Kidney (tissue), 14 donors: ENCODE data around the gene LEMD1. TPM values are rescaled to one million over a fixed set of nuclear protein-coding genes. Genes with fewer than 3 reads are reported as not detected.
"Not testable (repeated sequence)": the region's sequence is repeated elsewhere in the genome, so short reads cannot be mapped to it uniquely, and the experiment has no call there.

Experiments
- DNase-seq, 5 donors: peaks; one replicate each; pipeline ENCODE4 v3.0.0-alpha.2; 2013 to 2020
- FAIRE-seq: peaks from 2 replicates; lab custom pipeline; 2012; peaks lifted over from hg19 to GRCh38; lab: Jason Lieb, UNC
- H3K27ac ChIP-seq, 2 donors: one replicate each; pipeline ENCODE4 v1.7.0; 2013; ENCODE audit warnings: low read depth in 2 of 2, low read length in 2 of 2, inconsistent platforms in 1 of 2
- H3K27me3 ChIP-seq: one replicate; pipeline ENCODE4 v1.7.1; 2013; ENCODE audit warnings: low read length, inconsistent platforms; ENCODE audit not compliant: control insufficient read depth, insufficient read depth
- H3K36me3 ChIP-seq, 3 donors: one replicate each; pipeline versions ENCODE4 v1.7.0 to v1.7.1; 2013; ENCODE audit warnings: low read length in 3 of 3, control low read depth in 1 of 3, inconsistent platforms in 1 of 3; ENCODE audit not compliant: insufficient read depth in 3 of 3, control insufficient read depth in 2 of 3
- H3K4me1 ChIP-seq, 3 donors: one replicate each; pipeline versions ENCODE4 v1.7.0 to v1.7.1; 2013; ENCODE audit warnings: low read length in 3 of 3, inconsistent platforms in 1 of 3, low read depth in 1 of 3; ENCODE audit not compliant: control insufficient read depth in 2 of 3, insufficient read depth in 2 of 3
- H3K4me3 ChIP-seq, 3 donors: one replicate each; pipeline versions ENCODE4 v1.7.0 to v1.8.1; 2013; ENCODE audit warnings: low read length in 3 of 3, control low read depth in 1 of 3, inconsistent platforms in 1 of 3
- H3K9ac ChIP-seq, 3 donors: one replicate each; pipeline versions ENCODE4 v1.7.0 to v1.7.1; 2013; ENCODE audit warnings: low read length in 3 of 3, control low read depth in 1 of 3, inconsistent platforms in 1 of 3
- H3K9me3 ChIP-seq, 3 donors: one replicate each; pipeline versions ENCODE4 v1.7.0 to v1.7.1; 2013; ENCODE audit warnings: low read length in 3 of 3, control low read depth in 1 of 3, inconsistent platforms in 1 of 3; ENCODE audit not compliant: control insufficient read depth in 2 of 3, insufficient read depth in 1 of 3
- intact Hi-C: fragments of 100-400 bp; cut with DNase I; formaldehyde crosslinking; loops from one replicate; pipeline ENCODE4 v1.11.1; 2022
- polyA plus RNA-seq: library from polyadenylated mRNA; stranded (reverse); fragments of 350-450 nt; fragmentation: Illumina TruSeq; extraction: RNeasy Lipid Tissue Mini Kit (QIAGEN cat#74804); gene quantifications from one replicate; pipeline ENCODE4 v1.2.3, GENCODE V29; 2014; ENCODE audit warnings: low read depth, low replicate concordance; ENCODE audit not compliant: insufficient read depth
- total RNA-seq: library from RNA; stranded (reverse); fragmentation: NEBNext Ultra II Directional; extraction: Animal tissue kit (Norgen Biotek cat#: 25700); gene quantifications from one replicate; pipeline ENCODE4 v1.2.1, GENCODE V29; 2021
- TF ChIP-seq, protein P1 (sequence below): IDR thresholded peaks from 3 replicates; pipeline ENCODE4 v1.5.1; 2012; ENCODE audit warnings: mild to moderate bottlenecking, moderate library complexity, borderline replicate concordance; ENCODE audit not compliant: insufficient read depth; ENCODE audit errors: extremely low read depth
- donor health status: control.
- donor health status: control.
- donor health status: control.
- donor health status: control.
- donor health status: control.
- donor health status: DM: yes; HTN: yes; CAD: no.
- donor health status: Normal renal cell carcinoma (clear cell type).

LEMD1 gene
- total and polyA plus RNA-seq, 2 donors from 2014 or later = 6.5 TPM; not detected in 1

DNA sequence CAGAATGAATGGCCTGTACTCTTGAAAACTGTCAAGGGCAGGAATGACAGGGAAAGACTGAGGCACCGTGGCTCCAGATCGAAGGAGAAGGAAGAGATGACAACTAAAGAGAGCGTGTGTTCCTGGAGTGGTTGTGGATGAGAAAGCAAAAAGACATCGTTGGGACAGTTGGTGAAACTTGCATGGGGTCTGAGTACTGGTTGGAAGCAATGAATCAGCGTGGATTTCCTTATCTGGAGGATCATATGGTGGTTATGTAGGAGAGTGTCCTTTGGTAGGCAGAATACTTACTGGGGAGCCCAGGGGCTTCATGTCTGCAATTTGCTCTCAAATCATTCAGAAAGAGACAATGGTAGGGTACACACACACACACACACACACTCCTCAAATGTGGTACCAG lies 13.9 kb downstream of the LEMD1 start:
- Histone ChIP-seq H3K4me1 (no peaks in the 10 kb centered on the region), H3K4me3 (no peak overlapping the region), H3K27ac (no peak overlapping the region), H3K27me3 (no peaks in the 10 kb centered on the region), H3K9ac (no peak overlapping the region), H3K36me3 (no peaks in the 10 kb centered on the region), H3K9me3 (no peaks in the 10 kb centered on the region)
- TF ChIP-seq, protein P1, sequence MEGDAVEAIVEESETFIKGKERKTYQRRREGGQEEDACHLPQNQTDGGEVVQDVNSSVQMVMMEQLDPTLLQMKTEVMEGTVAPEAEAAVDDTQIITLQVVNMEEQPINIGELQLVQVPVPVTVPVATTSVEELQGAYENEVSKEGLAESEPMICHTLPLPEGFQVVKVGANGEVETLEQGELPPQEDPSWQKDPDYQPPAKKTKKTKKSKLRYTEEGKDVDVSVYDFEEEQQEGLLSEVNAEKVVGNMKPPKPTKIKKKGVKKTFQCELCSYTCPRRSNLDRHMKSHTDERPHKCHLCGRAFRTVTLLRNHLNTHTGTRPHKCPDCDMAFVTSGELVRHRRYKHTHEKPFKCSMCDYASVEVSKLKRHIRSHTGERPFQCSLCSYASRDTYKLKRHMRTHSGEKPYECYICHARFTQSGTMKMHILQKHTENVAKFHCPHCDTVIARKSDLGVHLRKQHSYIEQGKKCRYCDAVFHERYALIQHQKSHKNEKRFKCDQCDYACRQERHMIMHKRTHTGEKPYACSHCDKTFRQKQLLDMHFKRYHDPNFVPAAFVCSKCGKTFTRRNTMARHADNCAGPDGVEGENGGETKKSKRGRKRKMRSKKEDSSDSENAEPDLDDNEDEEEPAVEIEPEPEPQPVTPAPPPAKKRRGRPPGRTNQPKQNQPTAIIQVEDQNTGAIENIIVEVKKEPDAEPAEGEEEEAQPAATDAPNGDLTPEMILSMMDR = no peak
- no peak for DNase-seq
- intact Hi-C loops = no loop called here
- no peak for FAIRE-seq

DNA sequence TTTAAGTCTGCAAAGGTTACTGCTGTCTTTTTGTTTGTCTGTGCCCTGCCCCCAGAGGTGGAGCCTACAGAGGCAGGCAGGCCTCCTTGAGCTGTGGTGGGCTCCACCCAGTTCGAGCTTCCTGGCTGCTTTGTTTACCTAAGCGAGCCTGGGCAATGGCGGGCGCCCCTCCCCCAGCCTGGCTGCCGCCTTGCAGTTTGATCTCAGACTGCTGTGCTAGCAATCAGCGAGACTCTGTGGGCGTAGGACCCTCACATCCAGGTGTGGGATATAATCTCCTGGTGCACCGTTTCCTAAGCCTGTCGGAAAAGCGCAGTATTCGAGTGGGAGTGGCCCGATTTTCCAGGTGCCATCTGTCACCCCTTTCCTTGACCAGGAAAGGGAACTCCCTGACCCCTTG lies 15.6 kb downstream of the LEMD1 start:
- FAIRE-seq, intact Hi-C loops, H3K36me3 ChIP-seq, H3K9ac ChIP-seq, H3K9me3 ChIP-seq, H3K4me3 ChIP-seq, DNase-seq, H3K27me3 ChIP-seq, H3K27ac ChIP-seq, H3K4me1 ChIP-seq: not testable (repeated sequence)

DNA sequence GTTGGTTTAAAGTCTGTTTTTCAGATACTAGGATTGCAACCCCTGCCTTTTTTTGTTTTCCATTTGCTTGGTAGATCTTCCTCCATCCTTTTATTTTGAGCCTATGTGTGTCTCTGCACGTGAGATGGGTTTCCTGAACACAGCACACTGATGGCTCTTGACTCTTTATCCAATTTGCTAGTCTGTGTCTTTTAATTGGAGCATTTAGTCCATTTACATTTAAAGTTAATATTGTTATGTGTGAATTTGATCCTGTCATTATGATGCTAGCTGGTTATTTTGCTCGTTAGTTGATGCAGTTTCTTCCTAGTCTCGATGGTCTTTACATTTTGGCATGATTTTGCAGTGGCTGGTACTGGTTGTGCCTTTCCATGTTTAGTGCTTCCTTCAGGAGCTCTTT lies 17.4 kb downstream of the LEMD1 start:
- not testable (repeated sequence) for H3K27me3 ChIP-seq, DNase-seq, FAIRE-seq

DNA sequence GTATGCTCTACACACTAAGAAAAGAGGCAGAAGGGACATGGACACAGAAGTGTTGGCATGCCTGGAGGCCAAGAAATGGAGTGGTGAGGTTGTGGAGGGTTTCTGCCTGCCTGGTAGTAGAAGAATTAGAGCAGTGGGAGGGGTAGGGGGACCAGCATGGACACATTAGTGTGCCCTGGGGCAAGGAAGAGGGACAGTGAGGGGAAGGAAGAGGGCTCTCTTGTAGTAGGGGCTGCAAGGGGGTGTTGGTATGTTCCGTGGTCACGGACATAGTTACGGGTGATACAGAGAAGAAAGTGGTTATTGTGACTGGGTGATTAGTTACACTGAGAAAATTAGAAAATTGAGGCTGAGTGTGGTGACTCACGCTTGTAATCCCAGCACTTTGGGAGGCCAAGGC lies 23.3 kb downstream of the LEMD1 start:
- Histone ChIP-seq H3K27ac (no peak overlapping the region), H3K36me3 (no peaks in the 10 kb centered on the region), H3K9me3 (no peaks in the 10 kb centered on the region), H3K27me3 (no peaks in the 10 kb centered on the region), H3K4me1 (no peaks in the 10 kb centered on the region), H3K9ac (no peak overlapping the region), H3K4me3 (no peak overlapping the region)
- intact Hi-C loops = loop anchor here (5.0 kb wide), 1 partner anchor 89 kb away; no protein-coding TSS in a partner anchor
- TF ChIP-seq, protein P1 = no peak
- DNase-seq (no peak), FAIRE-seq (no peak)

More for the DNA sequence above, 17.4 kb downstream of the LEMD1 start:
- H3K27ac ChIP-seq, H3K9ac ChIP-seq, H3K4me1 ChIP-seq, intact Hi-C loops, H3K9me3 ChIP-seq, H3K4me3 ChIP-seq, H3K36me3 ChIP-seq: not testable (repeated sequence)
